Natural killer cell treated with Interleukin-12 subunit alpha and Interleukin-12 subunit beta and Interleukin-15 and Interleukin-18, amount 100 ng/mL, for 72 hours (primary cell): ENCODE results near the gene FGF5. TPM values are rescaled to one million over a fixed set of nuclear protein-coding genes. Genes with fewer than 3 reads are reported as not detected.
"Not testable (repeated sequence)": the region's sequence is repeated elsewhere in the genome, so short reads cannot be mapped to it uniquely, and the experiment has no call there.

ENCODE experiments used
- ATAC-seq, 2 donors: fragments of 150-1000 bp; cut with Tn5 transposase in 1 of 2; sonication (Bioruptor Pico), chemical (Tn5 transposase) in 1 of 2; 2 replicates each; pipeline ENCODE4 v1.10.0; 2021
- DNase-seq: peaks from one replicate; pipeline ENCODE4 v3.0.0; 2022; ENCODE audit warnings: low spot score
- H3K27ac Mint-ChIP-seq, 2 donors: 1 replicate in 1 of 2; 2 replicates in 1 of 2; pipeline ENCODE4 v1.8.0; 2022; ENCODE audit warnings: mixed read lengths in 2 of 2, mild to moderate bottlenecking in 1 of 2, moderate library complexity in 1 of 2
- H3K27me3 Mint-ChIP-seq, 2 donors: 1 replicate in 1 of 2; 2 replicates in 1 of 2; pipeline ENCODE4 v1.8.0; 2022; ENCODE audit warnings: mixed read lengths in 2 of 2
- H3K36me3 Mint-ChIP-seq: one replicate; pipeline ENCODE4 v1.8.0; 2022; ENCODE audit warnings: mixed read lengths
- H3K4me1 Mint-ChIP-seq, 2 donors: 1 replicate in 1 of 2; 2 replicates in 1 of 2; pipeline ENCODE4 v1.8.0; 2022; ENCODE audit warnings: low read depth in 2 of 2, mixed read lengths in 2 of 2, mild to moderate bottlenecking in 1 of 2
- H3K4me3 Mint-ChIP-seq: one replicate; pipeline ENCODE4 v1.8.0; 2022; ENCODE audit warnings: mixed read lengths
- H3K9me3 Mint-ChIP-seq: 2 replicates; pipeline ENCODE4 v1.8.0; 2022; ENCODE audit warnings: mixed read lengths
- total RNA-seq, 2 donors: library from RNA; stranded (reverse); gene quantifications; one replicate each; pipeline ENCODE4 v1.2.3, GENCODE V29; 2022

Gene FGF5
- total RNA-seq, 2 donors from 2014 or later = not detected

DNA sequence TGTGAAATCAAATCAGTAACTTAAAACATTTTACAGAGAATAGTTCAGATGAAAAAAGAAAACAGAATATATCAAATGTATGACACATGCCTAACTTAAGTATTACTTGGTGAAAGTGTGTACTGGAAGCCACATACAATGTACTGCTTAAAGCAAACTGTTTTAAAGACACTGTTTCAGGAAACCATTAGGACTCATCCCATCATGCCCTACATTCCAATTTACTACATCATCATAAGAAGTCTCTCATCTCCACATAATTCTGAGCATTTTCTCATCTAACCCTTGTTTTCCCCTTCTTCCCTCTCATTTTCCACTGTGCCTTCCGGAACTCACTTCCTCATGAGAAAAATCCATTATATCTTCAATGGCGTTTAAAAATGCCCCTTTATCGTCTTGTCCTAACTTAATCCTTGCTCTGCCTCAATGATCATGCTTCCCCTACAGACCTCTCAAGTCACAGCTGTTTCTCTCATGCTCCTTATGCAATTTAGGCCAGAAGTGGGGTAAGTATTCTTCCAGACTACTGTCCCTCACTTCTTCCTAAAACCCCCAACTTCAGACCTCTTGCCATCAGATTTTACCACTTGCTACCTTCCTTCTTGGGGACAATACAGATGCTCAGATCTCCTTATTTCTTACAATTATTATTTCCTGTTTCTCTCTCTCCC lies 26.8 kb upstream of the FGF5 start:
- no peak overlapping the region for H3K27ac Mint-ChIP-seq
- no peaks in the 10 kb centered on the region for H3K4me1 Mint-ChIP-seq
- peaks cover 12 to 20% of the 10 kb centered on the region in 2 donors for H3K27me3 Mint-ChIP-seq
- H3K9me3 Mint-ChIP-seq = no peaks in the 10 kb centered on the region
- no peak for DNase-seq
- H3K36me3 Mint-ChIP-seq = no peaks in the 10 kb centered on the region
- no peak overlapping the region for H3K4me3 Mint-ChIP-seq
- no peak for ATAC-seq

DNA sequence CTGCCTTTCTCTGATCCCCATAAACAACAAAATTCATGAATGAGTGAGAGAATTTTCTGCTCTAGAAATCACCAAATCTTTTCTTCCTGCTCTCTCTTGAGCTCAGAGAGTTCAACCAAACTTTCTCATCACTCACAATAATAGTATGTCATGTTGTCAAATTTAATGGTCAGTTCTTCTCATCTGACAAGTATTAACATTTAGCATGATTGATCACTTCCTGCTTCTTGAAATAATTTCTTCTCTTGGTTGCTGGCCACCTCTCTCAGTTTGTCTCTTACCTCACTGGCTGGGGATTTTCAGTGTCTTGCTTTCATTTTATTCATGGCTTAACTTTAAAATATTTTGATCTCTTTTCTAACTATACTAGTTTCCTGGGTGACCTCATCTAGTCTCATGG lies 25.5 kb upstream of the FGF5 start:
- no peak for DNase-seq
- H3K4me1 Mint-ChIP-seq = no peaks in the 10 kb centered on the region
- ATAC-seq = no peak
- no peak overlapping the region for H3K27ac Mint-ChIP-seq
- H3K9me3 Mint-ChIP-seq = no peaks in the 10 kb centered on the region
- H3K36me3 Mint-ChIP-seq = no peaks in the 10 kb centered on the region
- H3K27me3 Mint-ChIP-seq = peaks cover 10 to 18% of the 10 kb centered on the region in 2 donors
- H3K4me3 Mint-ChIP-seq = no peak overlapping the region

DNA sequence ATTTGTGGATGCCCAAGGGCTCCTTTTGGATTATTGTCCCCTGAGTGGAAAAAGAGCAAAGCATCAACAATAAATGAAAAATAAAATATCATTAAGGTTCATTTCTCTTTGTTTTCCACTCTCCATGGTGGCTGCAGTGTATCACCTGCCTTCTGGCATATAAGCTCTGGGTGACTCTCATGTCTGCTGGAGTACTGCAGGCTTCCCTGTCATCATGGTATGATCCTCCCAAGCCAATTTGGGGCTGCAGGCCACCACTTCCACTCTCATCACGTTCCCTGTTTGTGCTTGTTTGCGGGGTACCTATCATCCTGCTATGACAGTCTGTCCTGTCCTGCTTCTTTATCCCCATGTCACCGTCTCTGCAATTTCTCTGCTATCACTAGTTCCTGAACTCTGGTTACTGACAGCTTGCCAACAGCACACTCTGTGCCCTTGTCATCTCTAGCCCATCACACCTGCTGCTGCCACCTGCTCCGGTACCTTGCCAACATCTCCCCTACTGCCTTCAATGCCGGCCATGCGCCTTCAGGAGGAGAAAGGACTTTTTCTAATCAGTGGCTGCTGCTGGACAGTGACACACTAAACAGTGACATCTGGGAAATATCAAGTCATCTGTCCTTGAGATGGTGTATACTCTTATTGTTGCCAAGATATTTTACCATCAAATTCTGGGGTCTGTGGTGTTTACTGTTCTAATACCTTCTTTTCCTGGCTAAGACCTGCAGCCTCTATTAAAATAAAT lies 23.0 kb upstream of the FGF5 start:
- Mint-ChIP-seq H3K4me1 (no peaks in the 10 kb centered on the region), H3K36me3 (no peaks in the 10 kb centered on the region), H3K27ac (no peak overlapping the region), H3K27me3 (peaks cover 10 to 20% of the 10 kb centered on the region in 2 donors), H3K9me3 (no peaks in the 10 kb centered on the region), H3K4me3 (no peak overlapping the region)
- peak in 1 of 2 donors; percentile 9 for ATAC-seq
- DNase-seq = no peak

DNA sequence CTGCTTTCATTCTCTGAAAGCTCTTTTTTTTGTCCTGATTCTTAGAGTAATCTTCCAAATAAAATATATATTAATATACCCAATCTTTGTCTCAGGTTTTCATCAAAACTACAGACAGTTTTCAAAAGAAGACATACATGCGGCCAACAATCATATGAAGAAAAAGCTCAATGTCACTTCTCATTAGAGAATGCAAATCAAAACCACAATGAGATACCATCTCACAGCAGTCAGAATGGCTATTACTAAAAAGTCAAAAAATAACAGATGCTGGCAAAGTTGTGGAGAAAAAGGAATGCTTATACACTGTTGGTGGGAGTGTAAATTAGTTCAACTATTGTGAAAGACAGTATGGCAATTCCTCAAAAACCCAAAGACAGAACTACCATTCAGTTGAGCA lies 19.0 kb upstream of the FGF5 start:
- not testable (repeated sequence) for H3K36me3 Mint-ChIP-seq, DNase-seq, ATAC-seq, H3K27ac Mint-ChIP-seq, H3K4me1 Mint-ChIP-seq, H3K9me3 Mint-ChIP-seq, H3K4me3 Mint-ChIP-seq
- H3K27me3 Mint-ChIP-seq = peaks cover 14 to 26% of the 10 kb centered on the region in 2 donors

DNA sequence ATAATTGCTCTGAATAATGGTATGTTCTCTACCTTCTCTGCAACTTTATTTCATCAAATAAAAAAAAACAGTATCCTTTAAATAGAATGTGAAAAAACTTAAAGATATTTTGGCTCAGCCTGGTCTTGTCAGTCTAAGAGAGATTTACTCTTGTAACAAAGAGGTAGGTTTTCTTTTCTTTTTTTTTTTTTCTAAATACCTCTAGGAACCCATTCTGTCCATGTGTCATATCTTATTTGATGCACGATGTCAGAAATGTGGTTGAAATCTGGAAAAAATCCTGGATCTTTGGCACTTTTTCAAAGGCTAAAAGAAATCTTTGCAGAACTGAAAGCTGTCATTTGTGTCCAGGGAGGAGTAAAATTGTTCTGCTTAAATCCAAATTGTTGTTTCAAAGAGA lies 17.3 kb upstream of the FGF5 start:
- H3K27me3 Mint-ChIP-seq = peaks cover 9 to 25% of the 10 kb centered on the region in 2 donors
- H3K27ac Mint-ChIP-seq = no peak overlapping the region
- H3K4me3 Mint-ChIP-seq = no peak overlapping the region
- ATAC-seq (no peak), DNase-seq (no peak)
- H3K9me3 Mint-ChIP-seq = no peaks in the 10 kb centered on the region
- H3K36me3 Mint-ChIP-seq = no peaks in the 10 kb centered on the region
- no peaks in the 10 kb centered on the region for H3K4me1 Mint-ChIP-seq

DNA sequence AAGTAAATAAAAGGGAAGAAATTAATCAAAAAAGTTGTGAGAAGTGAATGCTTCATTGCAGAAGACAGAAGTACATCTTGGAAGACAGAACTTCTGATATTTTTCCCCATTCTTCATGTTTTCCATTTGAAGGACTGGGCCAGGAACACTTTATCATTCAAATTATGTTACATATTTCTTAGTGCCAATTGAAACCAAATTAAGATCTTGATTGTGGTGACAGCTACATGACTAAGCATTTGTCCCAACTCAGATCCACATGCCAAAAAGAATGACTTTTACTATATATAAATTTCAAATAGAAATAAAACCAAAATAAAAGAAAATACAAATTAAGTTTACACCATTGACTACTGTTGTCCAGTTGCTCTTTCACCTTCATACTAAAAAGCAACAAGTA lies 14.0 kb upstream of the FGF5 start:
- no peak for ATAC-seq
- Mint-ChIP-seq H3K36me3 (no peaks in the 10 kb centered on the region), H3K4me1 (no peaks in the 10 kb centered on the region), H3K27ac (no peak overlapping the region), H3K27me3 (peaks cover 10 to 32% of the 10 kb centered on the region in 2 donors), H3K9me3 (no peaks in the 10 kb centered on the region), H3K4me3 (no peak overlapping the region)
- DNase-seq = no peak

DNA sequence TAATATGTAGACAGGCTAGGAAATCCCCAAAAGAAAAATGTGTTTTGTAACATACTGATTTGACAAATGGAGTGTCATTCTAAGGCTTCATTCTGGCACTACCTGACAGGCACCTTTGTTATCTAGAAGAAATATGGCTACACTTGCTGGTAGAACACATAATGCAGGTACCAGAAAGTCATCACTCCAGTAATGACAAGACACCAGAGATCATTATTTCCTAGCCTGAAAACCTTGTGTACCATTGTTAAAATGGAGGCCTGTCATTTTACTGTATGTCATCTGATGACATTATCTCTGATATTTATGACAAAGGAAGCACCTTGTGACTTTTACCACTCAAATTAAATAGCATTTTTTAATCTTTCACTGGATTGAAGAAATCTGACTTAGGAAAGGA lies 13.5 kb upstream of the FGF5 start:
- Mint-ChIP-seq H3K9me3 (no peaks in the 10 kb centered on the region), H3K27ac (no peak overlapping the region), H3K27me3 (peaks cover 13 to 38% of the 10 kb centered on the region in 2 donors), H3K4me1 (no peaks in the 10 kb centered on the region), H3K4me3 (no peak overlapping the region), H3K36me3 (no peaks in the 10 kb centered on the region)
- ATAC-seq (no peak), DNase-seq (no peak)

DNA sequence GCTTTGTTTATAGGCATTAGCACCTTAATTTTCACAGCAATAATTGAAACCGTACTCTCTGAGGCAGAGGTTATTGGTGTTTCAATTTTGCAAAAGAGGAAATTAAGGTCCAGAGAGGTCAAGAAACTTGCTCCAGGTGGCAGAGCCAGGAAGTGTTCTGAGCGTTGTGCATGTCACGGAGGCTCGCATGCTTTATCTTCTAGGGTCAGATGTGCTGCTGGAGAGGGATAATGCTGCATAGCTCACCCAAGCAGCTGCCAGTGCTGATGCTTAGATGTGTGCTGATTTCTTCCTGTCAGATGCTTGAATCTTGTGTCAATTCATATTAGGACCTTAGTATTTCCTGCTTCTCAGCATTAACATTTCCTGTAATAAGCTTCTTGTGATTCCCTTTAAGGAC lies 13.0 kb upstream of the FGF5 start:
- Mint-ChIP-seq H3K27ac (no peak overlapping the region), H3K4me1 (no peaks in the 10 kb centered on the region), H3K4me3 (no peak overlapping the region), H3K36me3 (no peaks in the 10 kb centered on the region), H3K27me3 (peaks cover 14 to 40% of the 10 kb centered on the region in 2 donors), H3K9me3 (no peaks in the 10 kb centered on the region)
- ATAC-seq (no peak), DNase-seq (no peak)

DNA sequence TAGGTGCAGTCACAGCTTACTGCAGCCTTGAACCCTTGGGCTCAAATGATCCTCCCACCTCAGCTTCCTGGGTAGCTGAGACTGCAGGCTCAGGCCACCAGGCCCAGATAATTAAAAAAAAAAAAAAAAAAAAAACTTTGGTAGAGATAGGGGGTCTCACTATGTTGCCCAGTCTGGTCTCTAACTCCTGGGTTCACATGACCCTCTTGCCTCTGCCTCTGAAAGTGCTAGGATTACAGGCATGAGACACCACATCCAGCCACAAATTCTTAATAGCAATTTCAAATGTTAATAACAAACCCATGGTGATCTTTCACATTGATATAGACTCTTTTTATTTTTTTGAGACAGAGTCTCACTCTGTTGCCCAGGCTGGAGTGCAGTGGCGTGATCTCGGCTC lies 12.3 kb upstream of the FGF5 start:
- no peaks in the 10 kb centered on the region for H3K9me3 Mint-ChIP-seq
- no peak overlapping the region for H3K4me3 Mint-ChIP-seq
- ATAC-seq (no peak), DNase-seq (no peak)
- H3K4me1 Mint-ChIP-seq = no peaks in the 10 kb centered on the region
- H3K27me3 Mint-ChIP-seq = peaks cover 16 to 40% of the 10 kb centered on the region in 2 donors
- no peak overlapping the region for H3K27ac Mint-ChIP-seq
- H3K36me3 Mint-ChIP-seq = no peaks in the 10 kb centered on the region

DNA sequence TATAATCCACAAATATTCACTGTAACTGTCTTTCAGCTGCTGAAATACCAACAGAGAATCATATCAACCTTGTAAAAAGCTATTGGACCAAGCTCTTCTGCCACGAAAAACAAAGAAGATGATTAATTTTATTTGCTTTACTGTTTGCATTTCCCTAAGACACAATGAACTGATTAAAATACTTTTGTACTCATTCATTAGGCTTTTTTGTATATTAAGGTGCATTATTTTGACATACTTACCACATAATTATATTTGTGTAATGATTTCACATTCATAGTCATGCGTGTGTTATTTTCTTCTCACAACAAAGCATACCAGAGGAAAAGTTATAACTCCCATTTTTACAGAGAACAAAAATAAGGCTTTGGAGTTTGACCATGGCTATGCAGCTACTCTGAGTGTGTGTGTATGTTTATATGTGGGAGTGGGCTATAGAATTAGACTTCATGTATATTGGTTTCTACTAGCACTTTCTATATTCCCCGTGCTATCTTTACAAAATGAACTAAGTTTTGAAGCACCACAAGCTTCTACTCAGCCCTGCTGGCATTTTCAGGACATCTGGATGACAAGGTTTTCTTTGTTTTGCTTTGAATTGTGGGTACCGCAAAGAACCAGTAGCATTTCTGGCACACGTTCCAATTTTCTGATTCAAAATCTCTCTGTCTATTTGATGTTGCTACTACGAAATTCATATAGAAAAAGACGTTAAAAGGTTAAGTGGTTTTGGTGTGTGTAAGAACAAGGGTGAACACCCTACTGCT lies 11.0 kb upstream of the FGF5 start:
- no peak for ATAC-seq
- Mint-ChIP-seq H3K4me3 (no peak overlapping the region), H3K27me3 (peaks cover 22 to 45% of the 10 kb centered on the region in 2 donors), H3K4me1 (no peaks in the 10 kb centered on the region), H3K9me3 (no peaks in the 10 kb centered on the region), H3K27ac (no peak overlapping the region), H3K36me3 (no peaks in the 10 kb centered on the region)
- DNase-seq = no peak

DNA sequence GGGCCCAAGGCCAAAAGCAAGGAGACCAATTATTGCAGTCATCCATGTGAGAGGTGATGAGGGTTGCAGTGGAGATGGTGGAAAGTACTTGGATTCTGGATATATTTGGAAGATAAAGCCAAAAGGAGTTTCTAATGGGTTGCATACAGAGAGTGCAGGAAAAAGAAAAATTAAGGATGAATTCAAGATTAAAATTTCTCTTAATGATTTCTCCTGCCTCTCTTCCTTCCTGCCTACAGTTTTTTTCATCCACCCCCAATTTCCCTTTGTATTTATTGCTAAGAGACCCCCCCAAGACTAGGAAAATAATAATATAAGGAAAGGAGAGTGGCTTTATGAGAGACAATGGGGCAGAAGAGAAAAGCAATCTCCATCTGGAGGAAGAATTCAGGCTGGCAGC lies 8.6 kb upstream of the FGF5 start:
- no peaks in the 10 kb centered on the region for H3K4me1 Mint-ChIP-seq
- no peaks in the 10 kb centered on the region for H3K9me3 Mint-ChIP-seq
- DNase-seq (no peak), ATAC-seq (no peak)
- H3K27me3 Mint-ChIP-seq = peaks cover 24 to 45% of the 10 kb centered on the region in 2 donors
- no peak overlapping the region for H3K27ac Mint-ChIP-seq
- H3K4me3 Mint-ChIP-seq = no peak overlapping the region
- no peaks in the 10 kb centered on the region for H3K36me3 Mint-ChIP-seq

DNA sequence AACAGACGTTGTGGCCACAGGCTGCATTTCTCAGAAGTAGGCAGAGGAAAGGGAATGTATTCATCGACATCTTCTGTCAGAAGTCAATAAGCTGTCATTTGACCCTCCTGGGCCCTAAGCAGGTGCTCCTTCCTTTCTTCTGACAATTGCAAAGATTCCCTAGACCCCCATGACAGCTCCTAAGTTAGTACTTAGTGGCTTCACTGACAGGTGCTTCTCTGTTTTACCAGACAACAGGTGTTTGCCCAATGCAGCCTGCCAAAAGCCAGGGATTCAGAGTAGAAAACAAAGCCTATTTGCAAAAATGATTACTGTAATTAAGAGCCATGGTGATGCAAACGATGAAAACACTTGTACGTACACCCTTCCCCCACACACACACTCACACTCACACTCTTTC lies 7.5 kb upstream of the FGF5 start:
- no peak overlapping the region for H3K27ac Mint-ChIP-seq
- H3K36me3 Mint-ChIP-seq = no peaks in the 10 kb centered on the region
- H3K27me3 Mint-ChIP-seq = peaks cover 29 to 38% of the 10 kb centered on the region in 2 donors
- H3K4me3 Mint-ChIP-seq = no peak overlapping the region
- no peaks in the 10 kb centered on the region for H3K4me1 Mint-ChIP-seq
- DNase-seq (no peak), ATAC-seq (no peak)
- H3K9me3 Mint-ChIP-seq = no peaks in the 10 kb centered on the region

DNA sequence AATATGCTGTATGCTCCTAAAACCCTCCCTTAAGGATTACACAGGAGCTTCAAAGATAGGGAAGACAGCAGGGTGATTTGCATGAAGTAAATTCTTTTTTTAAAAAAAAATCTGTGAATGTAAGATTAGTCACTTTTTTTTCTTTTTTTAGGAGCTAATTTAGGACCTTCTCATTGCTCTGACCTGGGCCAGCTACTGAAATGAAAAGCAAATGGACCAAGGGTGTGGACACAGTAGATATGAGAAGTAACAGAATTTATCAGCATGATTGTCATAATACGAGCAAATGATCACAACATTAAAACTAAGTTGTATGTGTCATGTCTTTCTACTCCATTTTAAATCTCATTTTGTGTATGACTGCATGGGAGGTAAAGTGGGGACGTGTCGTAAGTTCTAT lies 6.6 kb upstream of the FGF5 start:
- no peak for DNase-seq
- Mint-ChIP-seq H3K4me3 (no peak overlapping the region), H3K36me3 (no peaks in the 10 kb centered on the region), H3K9me3 (no peaks in the 10 kb centered on the region), H3K4me1 (no peaks in the 10 kb centered on the region), H3K27ac (no peak overlapping the region), H3K27me3 (peaks cover 34 to 40% of the 10 kb centered on the region in 2 donors)
- no peak for ATAC-seq

DNA sequence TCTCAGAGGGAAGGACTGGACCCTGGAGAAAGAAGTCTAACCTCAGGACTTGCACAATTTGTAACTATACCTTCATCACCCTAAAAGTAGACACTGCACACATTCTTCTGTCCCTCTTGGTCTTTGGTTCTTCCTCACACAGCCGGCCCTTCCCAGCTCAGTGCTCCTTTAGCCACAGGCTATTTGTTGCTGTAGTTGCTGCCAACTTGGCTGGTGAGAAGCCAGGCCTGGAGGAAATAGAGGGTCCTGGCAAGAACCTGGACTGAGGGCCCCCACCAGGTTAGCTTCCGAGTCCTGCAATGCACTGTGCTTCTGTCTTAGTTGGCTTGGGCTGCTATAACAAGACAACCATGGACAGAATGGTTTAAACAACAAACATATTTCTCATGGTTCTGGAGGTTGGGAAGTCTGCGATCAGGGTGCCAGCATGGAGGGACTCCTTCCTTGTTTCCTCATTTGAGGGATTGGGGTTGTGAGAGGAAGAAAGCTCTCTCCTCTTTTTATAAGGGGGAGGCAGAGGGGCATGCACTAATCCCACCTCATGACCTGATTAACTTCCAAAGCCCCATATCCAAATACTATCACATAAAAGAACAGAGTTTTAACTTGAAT lies 4.4 kb upstream of the FGF5 start:
- no peak for ATAC-seq
- Mint-ChIP-seq H3K27ac (no peak overlapping the region), H3K4me1 (peaks cover 5 to 6% of the 10 kb centered on the region in 2 donors), H3K36me3 (no peaks in the 10 kb centered on the region), H3K9me3 (no peaks in the 10 kb centered on the region), H3K27me3 (peaks cover 45 to 46% of the 10 kb centered on the region in 2 donors), H3K4me3 (no peak overlapping the region)
- no peak for DNase-seq
